Stomach smooth muscle (tissue), 2 donors: Measurements from ENCODE around the gene STARD3.
"Not testable (repeated sequence)": the region's sequence is repeated elsewhere in the genome, so short reads cannot be mapped to it uniquely, and the experiment has no call there.

Experiments used
- H3K27ac ChIP-seq: one replicate; pipeline ENCODE4 v1.7.0; 2013; ENCODE audit warnings: mild to moderate bottlenecking, low read length, inconsistent platforms
- H3K27me3 ChIP-seq, 2 donors: one replicate each; pipeline ENCODE4 v1.7.0; 2013; ENCODE audit warnings: low read length in 2 of 2; ENCODE audit not compliant: insufficient read depth in 2 of 2, control insufficient read depth in 1 of 2
- H3K36me3 ChIP-seq, 2 donors: one replicate each; pipeline ENCODE4 v1.7.0; 2013; ENCODE audit warnings: low read length in 2 of 2; ENCODE audit not compliant: control insufficient read depth in 2 of 2, insufficient read depth in 2 of 2
- H3K4me1 ChIP-seq: one replicate; pipeline ENCODE4 v1.7.0; 2013; ENCODE audit warnings: low read length; ENCODE audit not compliant: control insufficient read depth, insufficient read depth
- H3K4me3 ChIP-seq, 2 donors: one replicate each; pipeline ENCODE4 v1.7.0; 2013; ENCODE audit warnings: low read length in 2 of 2
- H3K9ac ChIP-seq, 2 donors: one replicate each; pipeline ENCODE4 v1.7.0; 2013; ENCODE audit warnings: low read length in 2 of 2, mild to moderate bottlenecking in 1 of 2
- H3K9me3 ChIP-seq, 2 donors: one replicate each; pipeline ENCODE4 v1.7.0; 2013; ENCODE audit warnings: low read length in 2 of 2; ENCODE audit not compliant: control insufficient read depth in 2 of 2
- donor health status: healthy.
- donor health status: Pancreatic carcinoma.

Gene STARD3

GRCh38 chr17:39702901-39703893, 66.3 kb downstream of the STARD3 start:
- H3K9ac ChIP-seq: no peak overlapping the region
- H3K36me3 ChIP-seq: peaks cover 6 to 10% of the 10 kb centered on the region in 2 donors

DNA sequence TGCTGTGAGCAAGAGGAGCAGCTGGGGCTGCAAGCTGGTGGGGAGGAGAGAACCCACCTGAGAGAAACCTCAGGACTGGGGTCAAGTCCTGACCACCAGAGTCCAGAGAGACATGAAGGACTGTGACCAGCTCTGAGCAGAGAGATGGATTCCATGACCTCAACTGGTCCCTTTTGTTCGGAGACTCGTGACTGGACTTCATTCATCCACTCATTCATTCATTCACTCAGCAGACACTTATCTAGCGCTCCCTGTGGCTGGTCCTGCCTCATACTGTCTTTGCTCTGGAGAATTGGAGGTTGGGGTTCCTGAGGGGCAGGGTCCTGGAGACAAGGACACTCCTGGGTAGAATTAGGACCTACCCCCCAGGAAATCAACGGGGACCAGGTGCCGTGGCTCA, 67.0 kb downstream of the STARD3 start:
- Histone ChIP-seq H3K9ac (no peak overlapping the region), H3K9me3 (no peaks in the 10 kb centered on the region), H3K27ac (no peak overlapping the region)

More at GRCh38 chr17:39702901-39703893, 66.3 kb downstream of the STARD3 start:
- Histone ChIP-seq H3K27ac (no peak overlapping the region), H3K9me3 (no peaks in the 10 kb centered on the region), H3K4me3 (no peak overlapping the region), H3K4me1 (peaks cover 36% of the 10 kb centered on the region), H3K27me3 (no peaks in the 10 kb centered on the region)

GRCh38 chr17:39704821-39705551, 68.0 kb downstream of the STARD3 start:
- H3K9ac ChIP-seq: no peak overlapping the region
- H3K9me3 ChIP-seq: no peaks in the 10 kb centered on the region
- H3K27me3 ChIP-seq: no peaks in the 10 kb centered on the region
- H3K27ac ChIP-seq: no peak overlapping the region
- H3K36me3 ChIP-seq: peaks cover 6 to 22% of the 10 kb centered on the region in 2 donors
- H3K4me1 ChIP-seq: peaks cover 31% of the 10 kb centered on the region
- H3K4me3 ChIP-seq: no peak overlapping the region

More for the DNA sequence above, 67.0 kb downstream of the STARD3 start:
- H3K27me3 ChIP-seq: no peaks in the 10 kb centered on the region
- peaks cover 36% of the 10 kb centered on the region for H3K4me1 ChIP-seq
- no peak overlapping the region for H3K4me3 ChIP-seq
- peaks cover 6 to 15% of the 10 kb centered on the region in 2 donors for H3K36me3 ChIP-seq

- Histone ChIP-seq H3K4me1 (peaks cover 23% of the 10 kb centered on the region), H3K36me3 (peaks cover 6 to 29% of the 10 kb centered on the region in 2 donors), H3K4me3 (no peak overlapping the region), H3K9me3 (no peaks in the 10 kb centered on the region), H3K9ac (no peak overlapping the region), H3K27me3 (no peaks in the 10 kb centered on the region), H3K27ac (no peak overlapping the region)
Measured at GRCh38 chr17:39705786-39706348, 68.9 kb downstream of the STARD3 start.

GRCh38 chr17:39706383-39706782, 69.4 kb downstream of the STARD3 start:
- no peaks in the 10 kb centered on the region for H3K27me3 ChIP-seq
- H3K27ac ChIP-seq: no peak overlapping the region
- H3K4me3 ChIP-seq: no peak overlapping the region
- peaks cover 7 to 29% of the 10 kb centered on the region in 2 donors for H3K36me3 ChIP-seq
- H3K9ac ChIP-seq: no peak overlapping the region
- H3K4me1 ChIP-seq: peaks cover 18% of the 10 kb centered on the region
- no peaks in the 10 kb centered on the region for H3K9me3 ChIP-seq

GRCh38 chr17:39706921-39707337, 70.0 kb downstream of the STARD3 start:
- no peaks in the 10 kb centered on the region for H3K9me3 ChIP-seq
- peaks cover 13 to 35% of the 10 kb centered on the region in 2 donors for H3K36me3 ChIP-seq
- no peak overlapping the region for H3K27ac ChIP-seq
- no peak overlapping the region for H3K4me3 ChIP-seq
- no peak overlapping the region for H3K9ac ChIP-seq
- peaks cover 13% of the 10 kb centered on the region for H3K4me1 ChIP-seq
- H3K27me3 ChIP-seq: no peaks in the 10 kb centered on the region

DNA sequence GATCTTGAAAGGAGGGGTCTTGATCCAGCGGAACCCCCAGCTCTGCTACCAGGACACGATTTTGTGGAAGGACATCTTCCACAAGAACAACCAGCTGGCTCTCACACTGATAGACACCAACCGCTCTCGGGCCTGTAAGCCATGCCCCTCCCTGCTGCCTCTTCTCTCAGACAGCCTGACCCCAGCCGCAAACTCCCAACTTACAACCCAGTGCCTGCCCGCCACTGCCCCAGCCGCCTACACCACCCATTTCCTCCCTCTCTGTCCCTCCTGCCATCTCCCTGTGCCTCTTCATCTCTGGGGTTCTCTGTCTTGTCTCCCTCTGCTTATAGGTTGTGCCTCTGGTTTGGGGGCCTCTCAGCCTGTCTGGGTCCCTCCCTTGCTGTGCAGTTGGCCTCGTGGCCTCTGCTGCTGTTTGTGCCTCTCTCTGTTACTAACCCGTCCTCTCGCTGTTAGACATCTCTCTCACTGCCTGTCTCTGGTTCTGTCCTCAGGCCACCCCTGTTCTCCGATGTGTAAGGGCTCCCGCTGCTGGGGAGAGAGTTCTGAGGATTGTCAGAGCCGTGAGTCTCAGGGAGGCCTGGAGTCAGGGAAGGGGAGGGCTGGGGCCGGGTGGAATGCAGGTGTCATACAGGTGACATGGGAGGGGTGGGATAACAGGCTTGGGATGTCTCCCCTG, 72.5 kb downstream of the STARD3 start:
- no peak overlapping the region for H3K9ac ChIP-seq
- H3K9me3 ChIP-seq: no peaks in the 10 kb centered on the region
- no peak overlapping the region for H3K27ac ChIP-seq
- no peaks in the 10 kb centered on the region for H3K27me3 ChIP-seq
- H3K4me3 ChIP-seq: no peak overlapping the region
- H3K36me3 ChIP-seq: peaks cover 20 to 40% of the 10 kb centered on the region in 2 donors
- peaks cover 12% of the 10 kb centered on the region for H3K4me1 ChIP-seq

DNA sequence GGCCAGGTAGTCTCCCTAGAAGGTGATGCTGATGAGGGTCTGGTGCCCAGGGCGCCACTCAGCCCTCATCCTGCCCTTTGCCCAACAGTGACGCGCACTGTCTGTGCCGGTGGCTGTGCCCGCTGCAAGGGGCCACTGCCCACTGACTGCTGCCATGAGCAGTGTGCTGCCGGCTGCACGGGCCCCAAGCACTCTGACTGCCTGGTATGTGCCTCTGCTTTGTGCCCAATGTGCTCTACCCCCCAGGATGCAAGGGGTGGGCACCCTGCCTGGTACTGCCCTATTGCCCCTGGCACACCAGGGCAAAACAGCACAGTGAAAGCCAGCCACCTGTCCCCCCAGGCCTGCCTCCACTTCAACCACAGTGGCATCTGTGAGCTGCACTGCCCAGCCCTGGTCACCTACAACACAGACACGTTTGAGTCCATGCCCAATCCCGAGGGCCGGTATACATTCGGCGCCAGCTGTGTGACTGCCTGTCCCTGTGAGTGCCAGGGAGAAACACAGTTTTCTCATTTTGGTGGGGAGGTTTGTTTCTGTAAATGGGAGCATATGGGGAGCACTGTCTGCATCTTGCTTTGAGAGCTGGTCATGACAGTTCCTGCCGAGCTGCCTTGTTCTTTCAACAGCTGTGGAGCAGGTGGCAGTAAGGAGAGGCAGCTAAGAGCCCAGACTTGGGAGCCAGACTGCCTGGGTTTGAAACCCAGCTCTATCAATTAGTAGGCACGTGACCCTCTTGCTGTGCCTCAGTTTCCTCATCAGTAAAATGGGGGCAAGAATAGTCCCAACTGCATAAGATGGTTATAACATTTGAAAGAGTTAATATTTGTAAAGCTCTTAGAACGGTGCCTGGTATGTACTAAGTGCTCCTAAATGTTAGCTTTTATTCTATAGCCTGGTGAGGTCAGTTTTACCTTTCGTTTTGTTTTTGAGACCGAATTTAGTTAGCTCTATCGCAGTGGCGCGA, 73.3 kb downstream of the STARD3 start:
- H3K9me3 ChIP-seq: no peaks in the 10 kb centered on the region
- H3K4me3 ChIP-seq: no peak overlapping the region
- no peaks in the 10 kb centered on the region for H3K27me3 ChIP-seq
- no peak overlapping the region for H3K9ac ChIP-seq
- H3K27ac ChIP-seq: no peak overlapping the region
- peaks cover 4% of the 10 kb centered on the region for H3K4me1 ChIP-seq
- peaks cover 23 to 43% of the 10 kb centered on the region in 2 donors for H3K36me3 ChIP-seq

GRCh38 chr17:39711071-39711470, 74.1 kb downstream of the STARD3 start:
- not testable (repeated sequence) for H3K9me3 ChIP-seq, H3K4me3 ChIP-seq, H3K27me3 ChIP-seq, H3K9ac ChIP-seq, H3K27ac ChIP-seq, H3K4me1 ChIP-seq
- H3K36me3 ChIP-seq: peaks cover 29 to 51% of the 10 kb centered on the region in 2 donors
